AG09309 (cell line): ENCODE results near the gene MAD1L1.

Experiments
- DNase-seq: peaks from one replicate; pipeline ENCODE4 v3.0.0-alpha.2; 2010; ENCODE audit warnings: low read depth
- H3K4me3 ChIP-seq: 2 replicates; pipeline ENCODE4 v1.5.1; 2011; ENCODE audit warnings: mild to moderate bottlenecking, low read depth, low read length, moderate library complexity; ENCODE audit not compliant: control insufficient read depth
- TF ChIP-seq, protein P1 (sequence below): IDR thresholded peaks from 2 replicates; pipeline ENCODE4 v1.5.1; 2011; ENCODE audit warnings: mild to moderate bottlenecking, low read depth, low read length, inconsistent platforms; ENCODE audit not compliant: insufficient read depth, control insufficient read depth; ENCODE audit errors: missing control alignments

MAD1L1 gene

GRCh38 chr7:1989049-1989860, 243.5 kb downstream of the MAD1L1 start:
- H3K4me3 ChIP-seq, result no peak overlapping the region
- no peak for DNase-seq
- TF ChIP-seq, protein P1, sequence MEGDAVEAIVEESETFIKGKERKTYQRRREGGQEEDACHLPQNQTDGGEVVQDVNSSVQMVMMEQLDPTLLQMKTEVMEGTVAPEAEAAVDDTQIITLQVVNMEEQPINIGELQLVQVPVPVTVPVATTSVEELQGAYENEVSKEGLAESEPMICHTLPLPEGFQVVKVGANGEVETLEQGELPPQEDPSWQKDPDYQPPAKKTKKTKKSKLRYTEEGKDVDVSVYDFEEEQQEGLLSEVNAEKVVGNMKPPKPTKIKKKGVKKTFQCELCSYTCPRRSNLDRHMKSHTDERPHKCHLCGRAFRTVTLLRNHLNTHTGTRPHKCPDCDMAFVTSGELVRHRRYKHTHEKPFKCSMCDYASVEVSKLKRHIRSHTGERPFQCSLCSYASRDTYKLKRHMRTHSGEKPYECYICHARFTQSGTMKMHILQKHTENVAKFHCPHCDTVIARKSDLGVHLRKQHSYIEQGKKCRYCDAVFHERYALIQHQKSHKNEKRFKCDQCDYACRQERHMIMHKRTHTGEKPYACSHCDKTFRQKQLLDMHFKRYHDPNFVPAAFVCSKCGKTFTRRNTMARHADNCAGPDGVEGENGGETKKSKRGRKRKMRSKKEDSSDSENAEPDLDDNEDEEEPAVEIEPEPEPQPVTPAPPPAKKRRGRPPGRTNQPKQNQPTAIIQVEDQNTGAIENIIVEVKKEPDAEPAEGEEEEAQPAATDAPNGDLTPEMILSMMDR, result no peak

DNA sequence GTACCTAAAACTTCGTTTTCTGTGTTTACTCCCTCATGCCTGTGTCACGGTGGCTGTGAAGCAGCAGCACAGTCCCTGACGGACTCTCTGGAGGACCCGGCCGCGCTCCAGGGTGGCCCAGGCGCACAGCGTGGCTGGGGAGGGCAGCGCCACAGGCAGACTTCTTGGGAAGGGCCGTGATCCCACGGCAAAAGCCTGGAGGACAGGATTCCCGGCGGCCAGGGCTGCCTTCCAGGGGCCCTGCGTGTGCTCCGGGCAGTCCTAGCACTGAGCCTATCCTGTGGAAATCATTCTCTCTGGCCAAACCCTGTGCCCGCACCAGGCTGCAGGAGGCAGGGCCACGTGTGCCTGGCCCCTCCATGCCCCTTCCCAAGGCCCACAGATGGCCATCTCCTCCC, 244.2 kb downstream of the MAD1L1 start:
- TF ChIP-seq, protein P1, result no peak
- no peak overlapping the region for H3K4me3 ChIP-seq
- DNase-seq, result no peak

GRCh38 chr7:1987591-1988532, 244.9 kb downstream of the MAD1L1 start:
- no peak overlapping the region for H3K4me3 ChIP-seq
- TF ChIP-seq, protein P1, result no peak
- DNase-seq, result no peak

DNA sequence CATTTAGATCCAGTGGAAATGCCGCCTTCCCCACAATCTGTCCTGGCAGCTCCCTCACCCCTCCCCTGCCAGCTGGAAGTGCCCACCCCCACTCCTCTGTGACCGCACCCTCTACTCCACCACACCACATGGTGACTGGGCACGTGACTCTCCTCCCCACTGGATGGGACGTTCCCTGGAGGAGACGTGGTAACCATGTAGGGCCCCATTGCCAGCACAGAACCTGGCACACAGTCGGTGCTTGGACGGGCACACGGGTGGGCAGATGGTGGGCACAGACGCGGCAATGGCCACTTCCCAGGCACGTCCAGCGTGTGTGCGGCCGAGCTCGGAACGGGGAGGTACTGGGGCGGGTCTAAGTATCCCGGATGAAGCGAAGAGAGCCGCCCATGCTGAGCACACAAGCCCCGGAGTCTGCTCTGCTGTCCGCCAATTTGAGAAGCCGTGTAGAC, 245.6 kb downstream of the MAD1L1 start:
- H3K4me3 ChIP-seq, result no peak overlapping the region
- no peak for DNase-seq
- TF ChIP-seq, protein P1, result no peak

GRCh38 chr7:1986366-1987083, 246.2 kb downstream of the MAD1L1 start:
- H3K4me3 ChIP-seq, result no peak overlapping the region

More at GRCh38 chr7:1986366-1987083, 246.2 kb downstream of the MAD1L1 start:
- no peak for DNase-seq
- TF ChIP-seq, protein P1, result no peak
